Heart left ventricle (tissue), 16 donors: Measurements from ENCODE around the gene KCTD17. TPM values are rescaled to one million over a fixed set of nuclear protein-coding genes. Genes with fewer than 3 reads are reported as not detected.

Source experiments
- ATAC-seq, 4 donors: fragments of 200-7000 bp; cut with Tn5 transposase; one replicate each; pipeline ENCODE4 v1.9.1; 2020 to 2022; ENCODE audit warnings: moderate library complexity in 4 of 4, mild to moderate bottlenecking in 3 of 4, moderate number of reproducible peaks in 1 of 4
- DNase-seq, 5 donors: peaks; one replicate each; pipeline ENCODE4 v3.0.0-alpha.2; 2020
- H3K27ac ChIP-seq, 12 donors: fragments of 200-600 bp; sonication (generic) in 4 of 12; one replicate each; pipeline versions ENCODE4 v1.5.0 to v1.8.0; 2016 to 2022; ENCODE audit warnings: mild to moderate bottlenecking in 2 of 12
- H3K27me3 ChIP-seq, 9 donors: fragments of 200-600 bp; sonication (generic) in 2 of 9; one replicate each; pipeline versions ENCODE4 v1.5.1 to v1.8.0; 2016 to 2022; ENCODE audit warnings: mild to moderate bottlenecking in 3 of 9
- H3K36me3 ChIP-seq, 9 donors: fragments of 200-600 bp; sonication (generic) in 2 of 9; one replicate each; pipeline versions ENCODE4 v1.5.0 to v1.8.0; 2018 to 2022; ENCODE audit warnings: mild to moderate bottlenecking in 2 of 9
- H3K4me1 ChIP-seq, 12 donors: fragments of 200-600 bp; sonication (generic) in 4 of 12; one replicate each; pipeline versions ENCODE4 v1.5.0 to v1.8.0; 2016 to 2022; ENCODE audit warnings: mild to moderate bottlenecking in 3 of 12
- H3K4me3 ChIP-seq, 12 donors: fragments of 200-600 bp; sonication (generic) in 4 of 12; one replicate each; pipeline versions ENCODE4 v1.5.0 to v1.8.0; 2017 to 2022; ENCODE audit warnings: mild to moderate bottlenecking in 9 of 12, moderate library complexity in 4 of 12
- H3K9me3 ChIP-seq, 12 donors: fragments of 200-600 bp; sonication (generic) in 4 of 12; one replicate each; pipeline versions ENCODE4 v1.5.0 to v1.8.0; 2016 to 2022; ENCODE audit warnings: mild to moderate bottlenecking in 1 of 12
- CTCF ChIP-seq, 12 donors: fragments of 200-600 bp; sonication (generic) in 4 of 12; IDR thresholded peaks; one replicate each; pipeline versions ENCODE4 v1.5.0 to v1.8.0; 2018 to 2022; ENCODE audit warnings: antibody characterized with exemption in 12 of 12, mild to moderate bottlenecking in 5 of 12
- POLR2A ChIP-seq, 2 donors: fragments of 450-650 bp; IDR thresholded peaks; one replicate each; pipeline ENCODE4 v1.6.1; 2017; ENCODE audit warnings: antibody characterized with exemption in 2 of 2, mild to moderate bottlenecking in 2 of 2, moderate library complexity in 2 of 2
- WGBS, 4 donors: extraction: QIAGEN DNeasy Blood & Tissue Kit in 2 of 4; methylation state at CpG; one replicate each; pipeline versions ENCODE4 v1.1.5 to v1.1.7; 2013 to 2018; 5-methylcytosine and 5-hydroxymethylcytosine counted together
- intact Hi-C, 10 donors: fragments of 100-400 bp; cut with DNase I; formaldehyde crosslinking; loops; one replicate each; pipeline versions ENCODE4 v1.11.1 to v1.14.2; 2022
- polyA plus RNA-seq, 2 donors: library from polyadenylated mRNA; stranded (reverse); fragments of 200-250 nt; gene quantifications; one replicate each; pipeline ENCODE4 v1.2.3, GENCODE V29; 2013
- total RNA-seq, 9 donors: library from RNA; depleted of rRNA in 2 of 9; stranded (reverse); fragments of >200 nt in 2 of 9; fragmentation: NEBNext Ultra II Directional in 3 of 9; extraction: Animal tissue kit (Norgen Biotek cat#: 25700) in 3 of 9; gene quantifications; one replicate each; pipeline versions ENCODE4 v1.1.0 to v1.2.4, GENCODE V29; 2016 to 2023
- donor health status: ischemic (EF 13 %, LVEDD 7.1; RV severe dilation, severe dysfunction).
- donor health status: healthy with polysubstance abuse.
- donor health status: DM: no; HTN: yes; CAD: no.
- donor health status: DM: no; HTN: no; CAD: no.
- donor health status: ischemic (EF 25% LVEDD 6.9; RV normal size, moderate dysfunction).
- donor health status: ischemic (EF 25% LVEDD 5.7; RV mildly dilated, moderate dysfunction).
- donor health status: healthy.
- donor health status: DM: yes; HTN: yes; CAD: no.
- donor health status: ischemic (EF 35%, LVEDD 5.7; RV mildly dilated, moderate dysfunction).
- donor health status: nonischemic (EF 11% LVEDD 7.7; RV severe dilation, severe dysfunction).
- donor health status: DM: yes; HTN: yes; CAD: no.
- donor health status: PGD.
- donor health status: ischemic (EF 29% LVEDD 5.4; RV normal size, mild dysfunction).
- donor health status: nonischemic (EF 23%, LVEDD 6.1; RV moderate dilation, normal function).

The KCTD17 gene
- total and polyA plus RNA-seq, 11 donors, result 10.8 to 62.0 (median 17.3) TPM

- H3K27ac ChIP-seq, result no peak overlapping the region
- DNase-seq (no peak), ATAC-seq (no peak)
- no peaks in the 10 kb centered on the region for H3K4me1 ChIP-seq
- peaks cover 0 to 56% (median 27%) of the 10 kb centered on the region in 9 donors for H3K27me3 ChIP-seq
- WGBS, 4 donors, result 52 to 70% (median 62%) methylated on average over 5 to 6 of the region's 6 CpGs
- TF ChIP-seq POLR2A (IDR thresholded peaks at IDR 0.05) (no peak), CTCF (IDR thresholded peaks at IDR 0.05) (no peak)
- H3K36me3 ChIP-seq, result no peaks in the 10 kb centered on the region
- no peak overlapping the region for H3K4me3 ChIP-seq
- intact Hi-C loops, result no loop called here
- no peaks in the 10 kb centered on the region for H3K9me3 ChIP-seq
Observed at GRCh38 chr22:37092997-37093396, 41.5 kb downstream of the KCTD17 start.

- 50 to 69% (median 54%) methylated on average over 1 of the region's 1 CpG for WGBS, 4 donors
- intact Hi-C loops, result no loop called here
- H3K27me3 ChIP-seq, result peaks cover 0 to 56% (median 26%) of the 10 kb centered on the region in 9 donors
- TF ChIP-seq CTCF (IDR thresholded peaks at IDR 0.05) (no peak), POLR2A (IDR thresholded peaks at IDR 0.05) (no peak)
- H3K4me3 ChIP-seq, result no peak overlapping the region
- no peak for ATAC-seq
- no peaks in the 10 kb centered on the region for H3K4me1 ChIP-seq
- no peak for DNase-seq
- H3K27ac ChIP-seq, result no peak overlapping the region
- no peaks in the 10 kb centered on the region for H3K36me3 ChIP-seq
- no peaks in the 10 kb centered on the region for H3K9me3 ChIP-seq
Observed at GRCh38 chr22:37094239-37094638, 42.7 kb downstream of the KCTD17 start.

GRCh38 chr22:37095113-37095512 lies 43.6 kb downstream of the KCTD17 start:
- no peak for ATAC-seq
- Histone ChIP-seq H3K36me3 (no peaks in the 10 kb centered on the region), H3K4me1 (no peaks in the 10 kb centered on the region), H3K4me3 (no peak overlapping the region), H3K27me3 (peaks cover 0 to 52% (median 26%) of the 10 kb centered on the region in 9 donors), H3K27ac (no peak overlapping the region), H3K9me3 (no peaks in the 10 kb centered on the region)
- TF ChIP-seq CTCF (IDR thresholded peaks at IDR 0.05), result no peak
- TF ChIP-seq POLR2A (IDR thresholded peaks at IDR 0.05), result no peak
- WGBS, 4 donors, result 75 to 85% (median 79%) methylated on average over 11 of the region's 11 CpGs
- intact Hi-C loops, result no loop called here
- no peak for DNase-seq

- Histone ChIP-seq H3K27me3 (peaks cover 0 to 51% (median 26%) of the 10 kb centered on the region in 9 donors), H3K4me1 (no peaks in the 10 kb centered on the region), H3K36me3 (no peaks in the 10 kb centered on the region), H3K27ac (no peak overlapping the region), H3K9me3 (no peaks in the 10 kb centered on the region), H3K4me3 (no peak overlapping the region)
- DNase-seq (no peak), ATAC-seq (no peak)
- TF ChIP-seq POLR2A (IDR thresholded peaks at IDR 0.05) (no peak), CTCF (IDR thresholded peaks at IDR 0.05) (no peak)
- intact Hi-C loops, result no loop called here
- WGBS, 4 donors, result 73 to 80% (median 76%) methylated on average over 11 to 13 of the region's 13 CpGs
Observed at GRCh38 chr22:37097346-37097745, 45.8 kb downstream of the KCTD17 start.
